Stimulated activated effector memory CD8-positive, alpha-beta T cell treated with anti-CD3 and anti-CD28 coated beads, Interleukin-12 subunit alpha, Interleukin-12 subunit beta, amount 100 ng/mL, for 72 hours (primary cell): ENCODE measurements around the gene NEDD4L.

Experiments
- ATAC-seq: fragments of 150-1000 bp; cut with Tn5 transposase; 2 replicates; pipeline ENCODE4 v1.10.0; 2021
- DNase-seq, 2 donors: peaks; one replicate each; pipeline ENCODE4 v3.0.0; 2021 to 2022; ENCODE audit warnings: low spot score in 2 of 2
- H3K27ac Mint-ChIP-seq: one replicate; pipeline ENCODE4 v1.8.0; 2022; ENCODE audit warnings: mild to moderate bottlenecking, mixed read lengths
- H3K36me3 Mint-ChIP-seq: one replicate; pipeline ENCODE4 v1.8.0; 2022; ENCODE audit warnings: mild to moderate bottlenecking, mixed read lengths
- H3K4me1 Mint-ChIP-seq: one replicate; pipeline ENCODE4 v1.8.0; 2022; ENCODE audit warnings: mixed read lengths
- H3K4me3 Mint-ChIP-seq: one replicate; pipeline ENCODE4 v1.8.0; 2022; ENCODE audit warnings: mild to moderate bottlenecking, mixed read lengths
- H3K9me3 Mint-ChIP-seq: one replicate; pipeline ENCODE4 v1.8.0; 2022; ENCODE audit warnings: mixed read lengths

The NEDD4L gene

GRCh38 chr18:58348951-58349350 lies 304.9 kb downstream of the NEDD4L start:
- no peaks in the 10 kb centered on the region for H3K4me1 Mint-ChIP-seq
- no peaks in the 10 kb centered on the region for H3K9me3 Mint-ChIP-seq
- ATAC-seq = no peak
- H3K4me3 Mint-ChIP-seq = no peak overlapping the region
- H3K27ac Mint-ChIP-seq = peak overlapping the region; percentile 27
- H3K36me3 Mint-ChIP-seq = no peaks in the 10 kb centered on the region
- DNase-seq = no peak

GRCh38 chr18:58349650-58350049 lies 305.6 kb downstream of the NEDD4L start:
- H3K4me3 Mint-ChIP-seq = no peak overlapping the region
- no peaks in the 10 kb centered on the region for H3K4me1 Mint-ChIP-seq
- H3K36me3 Mint-ChIP-seq = no peaks in the 10 kb centered on the region
- ATAC-seq (no peak), DNase-seq (no peak)
- H3K9me3 Mint-ChIP-seq = no peaks in the 10 kb centered on the region
- no peak overlapping the region for H3K27ac Mint-ChIP-seq

- DNase-seq (no peak), ATAC-seq (no peak)
- Mint-ChIP-seq H3K4me3 (no peak overlapping the region), H3K27ac (no peak overlapping the region), H3K4me1 (no peaks in the 10 kb centered on the region), H3K36me3 (no peaks in the 10 kb centered on the region), H3K9me3 (no peaks in the 10 kb centered on the region)
Measured at GRCh38 chr18:58350526-58350925, 306.5 kb downstream of the NEDD4L start.

- Mint-ChIP-seq H3K9me3 (no peaks in the 10 kb centered on the region), H3K27ac (no peak overlapping the region), H3K4me3 (no peak overlapping the region), H3K36me3 (no peaks in the 10 kb centered on the region), H3K4me1 (no peaks in the 10 kb centered on the region)
- DNase-seq (no peak), ATAC-seq (no peak)
Measured at GRCh38 chr18:58351776-58352175, 307.8 kb downstream of the NEDD4L start.

- Mint-ChIP-seq H3K27ac (no peak overlapping the region), H3K36me3 (no peaks in the 10 kb centered on the region), H3K4me3 (no peak overlapping the region), H3K4me1 (no peaks in the 10 kb centered on the region), H3K9me3 (no peaks in the 10 kb centered on the region)
- DNase-seq = no peak
- ATAC-seq = no peak
Measured at GRCh38 chr18:58353581-58353980, 309.6 kb downstream of the NEDD4L start.

- Mint-ChIP-seq H3K9me3 (no peaks in the 10 kb centered on the region), H3K4me1 (no peaks in the 10 kb centered on the region), H3K4me3 (no peak overlapping the region), H3K27ac (no peak overlapping the region), H3K36me3 (no peaks in the 10 kb centered on the region)
- ATAC-seq (no peak), DNase-seq (no peak)
Measured at GRCh38 chr18:58354051-58354450, 310.0 kb downstream of the NEDD4L start.

GRCh38 chr18:58354791-58355190 lies 310.8 kb downstream of the NEDD4L start:
- ATAC-seq = no peak
- DNase-seq = no peak
- Mint-ChIP-seq H3K36me3 (no peaks in the 10 kb centered on the region), H3K27ac (no peak overlapping the region), H3K4me1 (no peaks in the 10 kb centered on the region), H3K9me3 (no peaks in the 10 kb centered on the region), H3K4me3 (no peak overlapping the region)

- ATAC-seq (no peak), DNase-seq (no peak)
- H3K36me3 Mint-ChIP-seq = no peaks in the 10 kb centered on the region
- no peaks in the 10 kb centered on the region for H3K9me3 Mint-ChIP-seq
- no peak overlapping the region for H3K4me3 Mint-ChIP-seq
- no peaks in the 10 kb centered on the region for H3K4me1 Mint-ChIP-seq
- H3K27ac Mint-ChIP-seq = no peak overlapping the region
Measured at GRCh38 chr18:58355243-58355642, 311.2 kb downstream of the NEDD4L start.

GRCh38 chr18:58359218-58359617 lies 315.2 kb downstream of the NEDD4L start:
- H3K27ac Mint-ChIP-seq = no peak overlapping the region
- H3K4me1 Mint-ChIP-seq = no peaks in the 10 kb centered on the region
- ATAC-seq = no peak

GRCh38 chr18:58359620-58360019 lies 315.6 kb downstream of the NEDD4L start:
- Mint-ChIP-seq H3K36me3 (no peaks in the 10 kb centered on the region), H3K4me3 (no peak overlapping the region), H3K4me1 (peaks cover under 1% of the 10 kb centered on the region), H3K9me3 (no peaks in the 10 kb centered on the region), H3K27ac (no peak overlapping the region)
- DNase-seq (no peak), ATAC-seq (no peak)

More at GRCh38 chr18:58359218-58359617, 315.2 kb downstream of the NEDD4L start:
- Mint-ChIP-seq H3K36me3 (no peaks in the 10 kb centered on the region), H3K9me3 (no peaks in the 10 kb centered on the region), H3K4me3 (no peak overlapping the region)
- DNase-seq = no peak

GRCh38 chr18:58360324-58360723 lies 316.3 kb downstream of the NEDD4L start:
- Mint-ChIP-seq H3K9me3 (no peaks in the 10 kb centered on the region), H3K27ac (no peak overlapping the region), H3K4me3 (no peak overlapping the region), H3K4me1 (peaks cover 6% of the 10 kb centered on the region), H3K36me3 (no peaks in the 10 kb centered on the region)
- DNase-seq (no peak), ATAC-seq (no peak)

- peaks cover 6% of the 10 kb centered on the region for H3K4me1 Mint-ChIP-seq
- no peaks in the 10 kb centered on the region for H3K9me3 Mint-ChIP-seq
- no peak overlapping the region for H3K4me3 Mint-ChIP-seq
- H3K36me3 Mint-ChIP-seq = no peaks in the 10 kb centered on the region
- ATAC-seq (no peak), DNase-seq (no peak)
- H3K27ac Mint-ChIP-seq = no peak overlapping the region
Measured at GRCh38 chr18:58361212-58361611, 317.2 kb downstream of the NEDD4L start.

- Mint-ChIP-seq H3K27ac (no peak overlapping the region), H3K4me1 (peaks cover 6% of the 10 kb centered on the region), H3K9me3 (no peaks in the 10 kb centered on the region), H3K36me3 (no peaks in the 10 kb centered on the region), H3K4me3 (no peak overlapping the region)
- no peak for DNase-seq
- ATAC-seq = peak; percentile 40
Measured at GRCh38 chr18:58362027-58362575, 318.1 kb downstream of the NEDD4L start.

GRCh38 chr18:58362829-58363271 lies 318.8 kb downstream of the NEDD4L start:
- peaks cover 6% of the 10 kb centered on the region for H3K4me1 Mint-ChIP-seq
- DNase-seq (no peak), ATAC-seq (no peak)
- H3K27ac Mint-ChIP-seq = no peak overlapping the region
- no peaks in the 10 kb centered on the region for H3K36me3 Mint-ChIP-seq
- H3K9me3 Mint-ChIP-seq = no peaks in the 10 kb centered on the region
- no peak overlapping the region for H3K4me3 Mint-ChIP-seq

- Mint-ChIP-seq H3K36me3 (no peaks in the 10 kb centered on the region), H3K4me3 (no peak overlapping the region), H3K9me3 (no peaks in the 10 kb centered on the region), H3K4me1 (peaks cover 7% of the 10 kb centered on the region), H3K27ac (no peak overlapping the region)
- ATAC-seq (peak; percentile 43), DNase-seq (no peak)
Measured at GRCh38 chr18:58363767-58364540, 319.9 kb downstream of the NEDD4L start.

GRCh38 chr18:58364876-58365528 lies 321.0 kb downstream of the NEDD4L start:
- Mint-ChIP-seq H3K9me3 (no peaks in the 10 kb centered on the region), H3K36me3 (no peaks in the 10 kb centered on the region), H3K4me1 (peaks cover 12% of the 10 kb centered on the region), H3K4me3 (no peak overlapping the region), H3K27ac (no peak overlapping the region)
- ATAC-seq (peak; percentile 17), DNase-seq (no peak)
